Tibial nerve (tissue), 3 donors: ENCODE measurements around the gene EXOC4.

ENCODE experiments used
- CTCF ChIP-seq, 5 experiments: fragments of 200-600 bp in 3 of 5; fragments of 450-650 bp in 2 of 5; sonication (generic) in 3 of 5; IDR thresholded peaks; one replicate each; pipeline ENCODE4 v1.5.1; 2016 to 2019; ENCODE audit warnings: antibody characterized with exemption in 5 of 5, mild to moderate bottlenecking in 3 of 5, moderate library complexity in 2 of 5
- POLR2A ChIP-seq, 2 donors: fragments of 450-650 bp; IDR thresholded peaks; one replicate each; pipeline ENCODE4 v1.6.1; 2017; ENCODE audit warnings: antibody characterized with exemption in 2 of 2, mild to moderate bottlenecking in 2 of 2, moderate library complexity in 2 of 2

DNA sequence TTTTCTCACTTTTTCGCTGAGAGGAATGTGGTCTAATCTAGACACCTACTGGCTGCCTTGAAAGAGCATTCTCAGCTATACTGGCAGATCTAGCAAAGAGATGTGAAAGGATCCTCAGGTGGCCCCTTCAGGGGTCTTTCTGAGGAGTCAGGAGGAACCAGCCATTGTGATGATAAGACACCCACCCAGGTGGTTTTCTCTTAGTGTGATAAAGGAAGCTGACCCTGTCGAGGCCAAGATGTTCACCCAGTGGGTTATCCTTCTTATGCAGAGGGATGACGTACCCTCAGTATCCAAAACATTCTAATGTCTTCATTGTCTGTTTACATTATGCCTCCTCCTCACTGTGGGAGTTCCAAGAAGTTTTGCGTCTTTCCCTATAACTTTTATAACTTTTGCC lies 776.0 kb downstream of the EXOC4 start:
- no peak for TF ChIP-seq CTCF (IDR thresholded peaks at IDR 0.05)
- no peak for TF ChIP-seq POLR2A (IDR thresholded peaks at IDR 0.05)
